Measurements from ENCODE around the gene UMODL1.
A peak's percentile ranks its signal among the peaks of the same experiment; 100 is the strongest.

Gene UMODL1

GRCh38 chr21:42049578-42050430 lies 21.3 kb upstream of the UMODL1 start:
- POLR2A ChIA-PET (ENCODE audit: low non-redundant PET) = no interaction called here
- DNase-seq (ENCODE audit: low spot score) = no peak
- TF ChIP-seq CTCF (conservative IDR thresholded peaks at IDR 0.05; ENCODE audit: low read depth) = no peak
- CTCF ChIA-PET = interaction anchor here (0.5 kb wide), 2 partner anchors 82 to 126 kb away, joined by 3 to 4 read pairs; no protein-coding TSS in a partner anchor
- H3K27ac ChIP-seq = no peak overlapping the region

GRCh38 chr21:42051788-42052187 lies 19.3 kb upstream of the UMODL1 start:
- ChIA-PET POLR2A (ENCODE audit: low non-redundant PET) (no interaction called here), CTCF (no interaction called here)
- no peak for DNase-seq (ENCODE audit: low spot score)
- no peak for TF ChIP-seq CTCF (conservative IDR thresholded peaks at IDR 0.05; ENCODE audit: low read depth)
- no peak overlapping the region for H3K27ac ChIP-seq

GRCh38 chr21:42055425-42055824 lies 15.7 kb upstream of the UMODL1 start:
- TF ChIP-seq CTCF (conservative IDR thresholded peaks at IDR 0.05; ENCODE audit: low read depth) = no peak
- no peak for DNase-seq (ENCODE audit: low spot score)
- H3K27ac ChIP-seq = no peak overlapping the region
- POLR2A ChIA-PET (ENCODE audit: low non-redundant PET) = no interaction called here
- CTCF ChIA-PET = no interaction called here

- ChIA-PET POLR2A (ENCODE audit: low non-redundant PET) (no interaction called here), CTCF (no interaction called here)
- no peak overlapping the region for H3K27ac ChIP-seq
- TF ChIP-seq CTCF (conservative IDR thresholded peaks at IDR 0.05; ENCODE audit: low read depth) = no peak
- DNase-seq (ENCODE audit: low spot score) = no peak
Measured at GRCh38 chr21:42056468-42056867, 14.6 kb upstream of the UMODL1 start.

- CTCF ChIA-PET = no interaction called here
- POLR2A ChIA-PET (ENCODE audit: low non-redundant PET) = no interaction called here
- no peak for TF ChIP-seq CTCF (conservative IDR thresholded peaks at IDR 0.05; ENCODE audit: low read depth)
- peak; percentile 48 for DNase-seq (ENCODE audit: low spot score)
- peak overlapping the region; percentile 35; the same call in 1 of the 2 replicates for H3K27ac ChIP-seq
Measured at GRCh38 chr21:42056996-42057689, 14.0 kb upstream of the UMODL1 start.

- H3K27ac ChIP-seq = peak overlapping the region; percentile 35; the same call in 1 of the 2 replicates
- DNase-seq (ENCODE audit: low spot score) = no peak
- ChIA-PET POLR2A (ENCODE audit: low non-redundant PET) (no interaction called here), CTCF (no interaction called here)
- no peak for TF ChIP-seq CTCF (conservative IDR thresholded peaks at IDR 0.05; ENCODE audit: low read depth)
Measured at GRCh38 chr21:42057851-42058437, 13.2 kb upstream of the UMODL1 start.
